GM19035 (cell line): Measurements from ENCODE around the gene SLC29A2.
"Not testable (repeated sequence)": the region's sequence is repeated elsewhere in the genome, so short reads cannot be mapped to it uniquely, and the experiment has no call there.

Experiments
- ATAC-seq: cut with Tn5 transposase; IDR thresholded peaks from one replicate; pipeline ENCODE4 v1.9.1; 2021; ENCODE audit not compliant: unreplicated experiment

The SLC29A2 gene

GRCh38 chr11:66350560-66351235 is 20.9 kb downstream of the SLC29A2 start:
- not testable (repeated sequence) for ATAC-seq

GRCh38 chr11:66349084-66349386 is 22.5 kb downstream of the SLC29A2 start:
- ATAC-seq = no peak

- ATAC-seq = peak; percentile 45
These were observed 23.9 kb downstream of the SLC29A2 start, which contains the start of gene B4GAT1 for GRCh38 chr11:66347425-66348276. TSS of gene B4GAT1 (minus strand) at chr11:66347629. CDS start at chr11:66347545, 84 bp downstream.

- ATAC-seq = no peak
These were observed 24.8 kb downstream of the SLC29A2 start for GRCh38 chr11:66346476-66347424.

GRCh38 chr11:66345316-66345649 is 26.3 kb downstream of the SLC29A2 start:
- ATAC-seq = no peak

- ATAC-seq = peak; percentile 74
These were observed 26.8 kb downstream of the SLC29A2 start, which contains the start of gene BRMS1 for GRCh38 chr11:66344550-66345315. TSS of gene BRMS1 (minus strand) at chr11:66345104. CDS start at chr11:66342234, 2,870 bp downstream.

- ATAC-seq = no peak
These were observed 28.4 kb downstream of the SLC29A2 start for GRCh38 chr11:66343176-66343575.

- ATAC-seq = no peak
These were observed 29.9 kb downstream of the SLC29A2 start for GRCh38 chr11:66341502-66342126.

GRCh38 chr11:66340596-66341501 is 30.7 kb downstream of the SLC29A2 start:
- no peak for ATAC-seq

GRCh38 chr11:66339686-66340483 is 31.7 kb downstream of the SLC29A2 start:
- no peak for ATAC-seq

- no peak for ATAC-seq
These were observed 32.3 kb downstream of the SLC29A2 start for GRCh38 chr11:66339162-66339675.

GRCh38 chr11:66338276-66339161 is 33.0 kb downstream of the SLC29A2 start:
- ATAC-seq = no peak

GRCh38 chr11:66337103-66337899 is 34.3 kb downstream of the SLC29A2 start:
- no peak for ATAC-seq

- ATAC-seq = peak; percentile 67
These were observed 35.1 kb downstream of the SLC29A2 start, which contains the start of gene RIN1 for GRCh38 chr11:66336234-66337102. TSS of gene RIN1 (minus strand) at chr11:66336434. CDS start at chr11:66336402, 32 bp downstream.
